HG02759 (cell line): Measurements from ENCODE around the gene GATC.
A peak's percentile ranks its signal among the peaks of the same experiment; 100 is the strongest.
"Not testable (repeated sequence)": the region's sequence is repeated elsewhere in the genome, so short reads cannot be mapped to it uniquely, and the experiment has no call there.

ENCODE experiments used
- ATAC-seq: cut with Tn5 transposase; IDR thresholded peaks from one replicate; pipeline ENCODE4 v1.9.1; 2021; ENCODE audit warnings: mild to moderate bottlenecking, moderate library complexity; ENCODE audit not compliant: unreplicated experiment

Gene GATC

GRCh38 chr12:120468821-120469449 lies 22.7 kb downstream of the GATC start:
- peak; percentile 30 for ATAC-seq

GRCh38 chr12:120469450-120470149 lies 23.4 kb downstream of the GATC start, which contains the start of gene SRSF9:
Gene SRSF9 (minus strand): TSS chr12:120469748. CDS start chr12:120469609, 139 bp downstream.
- peak; percentile 85 for ATAC-seq

- no peak for ATAC-seq
Measured at GRCh38 chr12:120470150-120470784, 24.0 kb downstream of the GATC start.

- ATAC-seq, result no peak
Measured at GRCh38 chr12:120472521-120472920, 26.3 kb downstream of the GATC start.

- ATAC-seq, result no peak
Measured at GRCh38 chr12:120473807-120474615, 27.8 kb downstream of the GATC start.

GRCh38 chr12:120474616-120474960 lies 28.3 kb downstream of the GATC start:
- no peak for ATAC-seq

- ATAC-seq, result no peak
Measured at GRCh38 chr12:120475643-120476042, 29.4 kb downstream of the GATC start.

GRCh38 chr12:120479458-120479857 lies 33.2 kb downstream of the GATC start:
- ATAC-seq, result no peak

GRCh38 chr12:120480211-120480610 lies 34.0 kb downstream of the GATC start:
- ATAC-seq, result no peak

- no peak for ATAC-seq
Measured at GRCh38 chr12:120481022-120481767, 35.0 kb downstream of the GATC start.

- no peak for ATAC-seq
Measured at GRCh38 chr12:120483621-120484020, 37.4 kb downstream of the GATC start.

GRCh38 chr12:120485961-120486881 lies 40.0 kb downstream of the GATC start:
- no peak for ATAC-seq

- not testable (repeated sequence) for ATAC-seq
Measured at GRCh38 chr12:120487552-120487951, 41.3 kb downstream of the GATC start.

GRCh38 chr12:120488057-120488640 lies 41.9 kb downstream of the GATC start:
- ATAC-seq, result no peak

GRCh38 chr12:120489018-120489417 lies 42.8 kb downstream of the GATC start:
- no peak for ATAC-seq

GRCh38 chr12:120490325-120490724 lies 44.1 kb downstream of the GATC start:
- no peak for ATAC-seq

GRCh38 chr12:120490833-120491512 lies 44.7 kb downstream of the GATC start:
- ATAC-seq, result no peak

- no peak for ATAC-seq
Measured at GRCh38 chr12:120495186-120495730, 49.0 kb downstream of the GATC start.
